Panc1 (cell line): ENCODE measurements around the gene DRD4. TPM values are rescaled to one million over a fixed set of nuclear protein-coding genes. Genes with fewer than 3 reads are reported as not detected.

Source experiments
- ATAC-seq: fragments of 200-7000 bp; cut with Tn5 transposase; 2 replicates; pipeline ENCODE4 v1.9.1; 2020; ENCODE audit warnings: mild to moderate bottlenecking, moderate library complexity
- BruUV-seq: library from RNA; stranded (reverse); fragments of 400-500 nt; replicated peaks from 2 replicates; lab custom pipeline; 2021; lab: Mats Ljungman, UMichigan
- CTCF ChIA-PET: fragments of 300-600 bp; sonication (Branson Sonifier 250); formaldehyde crosslinking; loops from one replicate; lab custom pipeline; 2022; ENCODE audit warnings: antibody characterized with exemption; lab: Charles Lee
- POLR2A ChIA-PET: fragments of 300-600 bp; sonication (Branson Sonifier 250); formaldehyde crosslinking; loops from one replicate; lab custom pipeline; 2022; ENCODE audit warnings: antibody characterized with exemption; lab: Charles Lee
- DNase-seq: peaks from one replicate; pipeline ENCODE4 v3.0.0-alpha.2; 2010; ENCODE audit warnings: low read depth, low spot score
- H3K27ac ChIP-seq: 2 replicates; pipeline ENCODE4 v1.5.1; 2011; ENCODE audit warnings: mild to moderate bottlenecking, low read length, inconsistent platforms
- H3K27me3 ChIP-seq: fragments of 200-500 bp; sonication (Bioruptor generic); 2 replicates; pipeline ENCODE4 v1.6.0; 2014; ENCODE audit warnings: low read length, inconsistent platforms; ENCODE audit not compliant: control insufficient read depth, insufficient read depth
- H3K36me3 ChIP-seq: fragments of 200-500 bp; sonication (Bioruptor generic); 2 replicates; pipeline ENCODE4 v1.5.1; 2014; ENCODE audit warnings: inconsistent platforms, mild to moderate bottlenecking, low read length, moderate library complexity; ENCODE audit not compliant: control insufficient read depth, insufficient read depth
- H3K4me1 ChIP-seq: 2 replicates; pipeline ENCODE4 v1.5.1; 2011; ENCODE audit warnings: inconsistent platforms, mild to moderate bottlenecking, low read length, moderate library complexity; ENCODE audit not compliant: control insufficient read depth, insufficient read depth
- H3K4me3 ChIP-seq, 2 experiments: 2 replicates each; pipeline ENCODE4 v1.5.1; 2011 to 2012; ENCODE audit warnings: low read depth in 2 of 2, low read length in 2 of 2, mild to moderate bottlenecking in 2 of 2, inconsistent platforms in 1 of 2, moderate library complexity in 1 of 2
- H3K9me3 ChIP-seq: fragments of 200-500 bp; sonication (Bioruptor generic); 2 replicates; pipeline ENCODE4 v1.5.1; 2014; ENCODE audit warnings: low read depth, mild to moderate bottlenecking, inconsistent platforms, low read length, moderate library complexity; ENCODE audit not compliant: control insufficient read depth, insufficient read depth
- CTCF ChIP-seq: fragments of 450-650 bp; IDR thresholded peaks from 2 replicates; pipeline ENCODE4 v1.5.1; 2017; ENCODE audit warnings: mild to moderate bottlenecking
- POLR2AphosphoS5 ChIP-seq: IDR thresholded peaks from 2 replicates; pipeline ENCODE4 v1.6.1; 2012; ENCODE audit warnings: mild to moderate bottlenecking, low read depth, low read length, moderate library complexity
- REST ChIP-seq, 2 experiments: IDR thresholded peaks; 2 replicates each; pipeline ENCODE4 v1.6.1; 2011 to 2012; ENCODE audit warnings: low read depth in 2 of 2, control low read depth in 1 of 2, low read length in 1 of 2, mild to moderate bottlenecking in 1 of 2, moderate library complexity in 1 of 2; ENCODE audit not compliant: insufficient read depth in 1 of 2
- SIN3A ChIP-seq: IDR thresholded peaks from 2 replicates; pipeline ENCODE4 v1.6.1; 2012; ENCODE audit warnings: low read depth, mild to moderate bottlenecking, low read length, moderate library complexity, borderline replicate concordance; ENCODE audit not compliant: insufficient read depth
- TCF7L2 ChIP-seq: IDR thresholded peaks from 2 replicates; pipeline ENCODE4 v1.6.1; 2011; ENCODE audit warnings: mild to moderate bottlenecking, low read depth, low read length, inconsistent platforms
- in situ Hi-C: cut with HindIII; loops from 2 replicates; pipeline ENCODE4 v1.10.0; 2016; ENCODE audit warnings: low sequenced_read_pairs, low pct_unique_long_range_greater_than_20kb
- intact Hi-C: fragments of 100-400 bp; cut with micrococcal nuclease; formaldehyde crosslinking; loops from one replicate; pipeline ENCODE4 v1.10.0; 2022; ENCODE audit not compliant: unreplicated experiment
- total RNA-seq: library from RNA; stranded (reverse); gene quantifications from one replicate; pipeline ENCODE4 v1.2.1, GENCODE V29; 2021; ENCODE audit not compliant: unreplicated experiment

DRD4 gene
- total RNA-seq, 1 experiment from 2014 or later: 0.95 TPM

GRCh38 chr11:607020-607780 is 29.9 kb upstream of the DRD4 start:
- ChIA-PET POLR2A (interaction anchor here (1.2 kb wide), 1 partner anchor 22 kb away, joined by 5 read pairs; no protein-coding TSS in a partner anchor), CTCF (no interaction called here)
- intact Hi-C loops (no loop called here), in situ Hi-C loops (no loop called here)
- Histone ChIP-seq H3K27me3 (no peaks in the 10 kb centered on the region), H3K36me3 (peaks cover 38% of the 10 kb centered on the region), H3K9me3 (no peaks in the 10 kb centered on the region), H3K4me1 (peaks cover 7% of the 10 kb centered on the region), H3K4me3 (no peak overlapping the region), H3K27ac (no peak overlapping the region)
- no peak for TF ChIP-seq POLR2AphosphoS5
- no peak for TF ChIP-seq TCF7L2
- TF ChIP-seq SIN3A: no peak
- no peak for TF ChIP-seq CTCF
- TF ChIP-seq REST (IDR thresholded peaks at IDR 0.05; ENCODE audit: insufficient read depth in 1 of 2, low read depth in 2 of 2, low read length in 1 of 2): no peak
- BruUV-seq: no TSS peak
- no peak for DNase-seq
- ATAC-seq: no peak

GRCh38 chr11:607971-608659 is 29.0 kb upstream of the DRD4 start:
- Histone ChIP-seq H3K4me1 (peaks cover 16% of the 10 kb centered on the region), H3K36me3 (peaks cover 38% of the 10 kb centered on the region), H3K4me3 (no peak overlapping the region), H3K27me3 (no peaks in the 10 kb centered on the region), H3K9me3 (no peaks in the 10 kb centered on the region), H3K27ac (no peak overlapping the region)
- DNase-seq: no peak
- TF ChIP-seq TCF7L2: no peak
- TF ChIP-seq SIN3A: no peak
- TF ChIP-seq POLR2AphosphoS5: no peak
- TF ChIP-seq REST (IDR thresholded peaks at IDR 0.05; ENCODE audit: insufficient read depth in 1 of 2, low read depth in 2 of 2, low read length in 1 of 2): no peak
- TF ChIP-seq CTCF: no peak
- in situ Hi-C loops (no loop called here), intact Hi-C loops (no loop called here)
- no peak for ATAC-seq
- ChIA-PET POLR2A (interaction anchor here (1.2 kb wide), 1 partner anchor 23 kb away, joined by 5 read pairs; no protein-coding TSS in a partner anchor), CTCF (no interaction called here)
- no TSS peak for BruUV-seq
